Fibroblast of pulmonary artery (primary cell): ENCODE measurements around the gene PLD5.
"Not testable (repeated sequence)": the region's sequence is repeated elsewhere in the genome, so short reads cannot be mapped to it uniquely, and the experiment has no call there.

ENCODE experiments used
- DNase-seq: peaks from one replicate; pipeline ENCODE4 v3.0.0-alpha.2; 2010; ENCODE audit warnings: low read depth
- H3K4me3 ChIP-seq: replicated peaks from 2 replicates; pipeline ENCODE4 v1.5.1; 2011; ENCODE audit warnings: low read depth, mild to moderate bottlenecking, control low read depth, low read length, moderate library complexity
- CTCF ChIP-seq: IDR thresholded peaks from 2 replicates; pipeline ENCODE4 v1.5.1; 2011; ENCODE audit warnings: mild to moderate bottlenecking, control low read depth, low read length, inconsistent platforms; ENCODE audit errors: missing control alignments

PLD5 gene

GRCh38 chr1:242349636-242350035 is 174.9 kb downstream of the PLD5 start:
- TF ChIP-seq CTCF = no peak
- DNase-seq = no peak
- no peak overlapping the region for H3K4me3 ChIP-seq

- not testable (repeated sequence) for H3K4me3 ChIP-seq, DNase-seq
Observed at GRCh38 chr1:242330865-242331264, 193.6 kb downstream of the PLD5 start.

GRCh38 chr1:242327381-242327780 is 197.1 kb downstream of the PLD5 start:
- H3K4me3 ChIP-seq, DNase-seq: not testable (repeated sequence)

GRCh38 chr1:242321981-242322380 is 202.5 kb downstream of the PLD5 start:
- not testable (repeated sequence) for DNase-seq, H3K4me3 ChIP-seq

- TF ChIP-seq CTCF = no peak
- H3K4me3 ChIP-seq = no peak overlapping the region
- no peak for DNase-seq
Observed at GRCh38 chr1:242318140-242318539, 206.4 kb downstream of the PLD5 start.

GRCh38 chr1:242314865-242315264 is 209.6 kb downstream of the PLD5 start:
- not testable (repeated sequence) for DNase-seq, H3K4me3 ChIP-seq

- DNase-seq, H3K4me3 ChIP-seq: not testable (repeated sequence)
Observed at GRCh38 chr1:242314085-242314649, 210.3 kb downstream of the PLD5 start.

GRCh38 chr1:242308681-242309080 is 215.8 kb downstream of the PLD5 start:
- H3K4me3 ChIP-seq, DNase-seq: not testable (repeated sequence)

GRCh38 chr1:242293781-242294180 is 230.7 kb downstream of the PLD5 start:
- H3K4me3 ChIP-seq, DNase-seq: not testable (repeated sequence)

- DNase-seq, H3K4me3 ChIP-seq: not testable (repeated sequence)
Observed at GRCh38 chr1:242288067-242288466, 236.4 kb downstream of the PLD5 start.

GRCh38 chr1:242282758-242283485 is 241.6 kb downstream of the PLD5 start:
- DNase-seq, H3K4me3 ChIP-seq: not testable (repeated sequence)

- not testable (repeated sequence) for DNase-seq, H3K4me3 ChIP-seq
Observed at GRCh38 chr1:242278406-242278805, 246.1 kb downstream of the PLD5 start.

- DNase-seq, H3K4me3 ChIP-seq: not testable (repeated sequence)
Observed at GRCh38 chr1:242276769-242277168, 247.7 kb downstream of the PLD5 start.

GRCh38 chr1:242267004-242267403 is 257.5 kb downstream of the PLD5 start:
- not testable (repeated sequence) for DNase-seq, H3K4me3 ChIP-seq

- not testable (repeated sequence) for H3K4me3 ChIP-seq, DNase-seq
Observed at GRCh38 chr1:242264419-242264818, 260.1 kb downstream of the PLD5 start.
